ENCODE results near the gene DTWD2. TPM values are rescaled to one million over a fixed set of nuclear protein-coding genes. Genes with fewer than 3 reads are reported as not detected.

The DTWD2 gene
- total and polyA plus RNA-seq, 2 of the 4 experiments (the other 2 are of a cell fraction): 1.2 to 1.8 TPM

- TF ChIP-seq SMC3 (IDR thresholded peaks at IDR 0.05; ENCODE audit: low read depth, low read length) (no peak), RFX5 (IDR thresholded peaks at IDR 0.05; ENCODE audit: low read depth, low read length) (no peak), CTCF (conservative IDR thresholded peaks at IDR 0.05; ENCODE audit: low read depth, low read length) (no peak)
These were observed 34.4 kb upstream of the DTWD2 start (continued) for GRCh38 chr5:119022773-119023172.
